ENCODE data around the gene FGF14.
A peak's percentile ranks its signal among the peaks of the same experiment; 100 is the strongest.

FGF14 gene

GRCh38 chr13:102041544-102041943 is 360.3 kb downstream of the FGF14 start:
- no peak for DNase-seq

- DNase-seq = no peak
Measured at GRCh38 chr13:102040812-102041211, 361.0 kb downstream of the FGF14 start.

DNA sequence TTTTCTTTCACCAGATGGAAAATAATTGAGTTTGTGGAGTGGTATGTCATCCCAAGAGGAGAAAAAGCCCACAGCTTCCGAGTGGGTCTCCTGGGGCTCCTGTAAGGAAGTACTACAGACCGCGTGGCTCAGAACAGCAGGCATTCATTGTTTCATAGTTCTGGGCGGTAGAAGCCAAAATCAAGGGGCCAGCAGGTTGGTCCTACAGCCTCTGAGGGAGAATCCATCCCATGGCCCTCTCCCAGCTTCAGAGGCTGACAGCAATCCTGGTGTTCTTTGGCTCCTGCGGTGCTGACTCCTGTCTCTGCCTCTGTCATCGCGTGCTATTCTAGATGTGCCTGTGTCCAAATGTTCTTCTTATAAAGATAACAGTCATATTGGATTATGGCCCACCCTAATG is 362.6 kb downstream of the FGF14 start:
- no peak for DNase-seq

DNA sequence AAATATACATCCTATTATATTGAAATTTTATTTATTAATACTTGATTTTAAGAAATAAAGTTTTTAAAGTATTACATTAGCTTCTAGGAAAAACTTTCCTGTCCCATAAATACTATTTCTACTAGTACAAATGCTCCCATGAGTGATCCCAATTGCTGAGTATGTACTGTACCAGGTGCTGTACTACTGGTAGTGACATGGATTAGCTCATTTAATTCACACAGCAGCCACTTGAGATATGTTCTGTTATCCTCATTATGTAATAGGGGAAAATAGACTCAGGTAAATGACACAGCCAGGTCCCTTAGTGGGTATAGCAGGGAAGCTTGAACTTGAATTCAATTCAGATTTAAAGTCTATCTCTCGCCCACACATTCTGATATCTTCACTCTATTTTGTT is 363.1 kb downstream of the FGF14 start:
- DNase-seq = no peak

DNA sequence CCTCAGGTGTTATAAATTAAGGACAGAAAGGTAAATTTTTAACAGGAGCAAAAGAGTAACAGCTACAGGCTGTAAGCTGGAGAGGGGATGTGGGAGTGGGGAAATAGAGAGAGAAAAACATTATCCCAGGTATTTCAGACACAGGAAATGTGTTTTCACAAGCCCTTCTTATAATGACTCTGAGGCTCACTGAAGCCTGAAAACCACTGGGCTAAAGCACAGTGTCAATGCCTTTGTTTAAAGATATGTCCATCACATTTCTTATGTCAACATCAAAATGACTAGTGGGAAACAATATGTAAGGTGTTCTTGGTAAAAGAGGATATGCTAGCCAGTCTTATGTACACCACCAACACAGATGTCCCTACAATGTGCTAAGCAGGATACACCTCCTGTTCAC is 365.9 kb downstream of the FGF14 start:
- DNase-seq = no peak

- peak in 1 of 51 donors; percentile 37 for DNase-seq
Measured at GRCh38 chr13:102033857-102034331, 368.0 kb downstream of the FGF14 start.

GRCh38 chr13:102033386-102033785 is 368.5 kb downstream of the FGF14 start:
- DNase-seq = peak in 1 of 51 donors; percentile 37

- DNase-seq = no peak
Measured at GRCh38 chr13:102028868-102029267, 373.0 kb downstream of the FGF14 start.

DNA sequence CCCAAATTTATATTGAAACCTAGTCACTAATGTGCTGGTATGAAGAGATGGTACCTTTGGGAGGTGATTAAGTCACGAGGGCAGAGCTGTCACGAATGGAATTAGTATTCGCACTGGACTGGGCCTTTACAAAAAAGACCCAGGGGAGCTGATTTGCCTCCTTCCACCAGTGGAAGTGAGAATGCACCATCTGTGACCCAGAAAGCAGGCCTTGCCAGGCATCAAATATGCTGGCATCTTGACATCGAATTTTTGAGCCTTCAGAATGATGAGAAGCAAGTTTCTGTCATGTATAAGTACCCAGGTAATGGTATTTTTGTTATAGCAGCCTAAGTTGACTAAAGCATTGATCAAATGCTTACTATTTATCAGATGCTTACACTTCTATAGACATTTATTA is 373.6 kb downstream of the FGF14 start:
- DNase-seq = no peak

DNA sequence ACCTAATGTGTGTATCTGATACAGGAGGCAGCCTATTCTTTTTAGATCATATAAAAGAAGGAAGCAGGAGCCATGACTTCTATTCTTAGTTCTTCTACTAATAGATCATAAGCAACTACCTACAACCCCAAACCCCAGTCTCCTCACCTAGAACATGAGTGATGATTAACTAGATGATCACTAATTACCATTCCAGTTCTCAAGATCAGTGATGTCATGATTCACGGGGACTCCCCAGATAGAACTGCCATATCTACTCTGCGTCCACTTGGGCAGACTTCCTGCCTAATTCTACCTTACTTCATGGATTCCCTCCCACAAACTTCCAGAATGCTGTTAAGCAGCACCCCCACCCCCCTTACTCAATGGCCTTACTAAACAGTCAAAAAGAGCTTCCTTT is 380.1 kb downstream of the FGF14 start:
- DNase-seq = no peak

DNA sequence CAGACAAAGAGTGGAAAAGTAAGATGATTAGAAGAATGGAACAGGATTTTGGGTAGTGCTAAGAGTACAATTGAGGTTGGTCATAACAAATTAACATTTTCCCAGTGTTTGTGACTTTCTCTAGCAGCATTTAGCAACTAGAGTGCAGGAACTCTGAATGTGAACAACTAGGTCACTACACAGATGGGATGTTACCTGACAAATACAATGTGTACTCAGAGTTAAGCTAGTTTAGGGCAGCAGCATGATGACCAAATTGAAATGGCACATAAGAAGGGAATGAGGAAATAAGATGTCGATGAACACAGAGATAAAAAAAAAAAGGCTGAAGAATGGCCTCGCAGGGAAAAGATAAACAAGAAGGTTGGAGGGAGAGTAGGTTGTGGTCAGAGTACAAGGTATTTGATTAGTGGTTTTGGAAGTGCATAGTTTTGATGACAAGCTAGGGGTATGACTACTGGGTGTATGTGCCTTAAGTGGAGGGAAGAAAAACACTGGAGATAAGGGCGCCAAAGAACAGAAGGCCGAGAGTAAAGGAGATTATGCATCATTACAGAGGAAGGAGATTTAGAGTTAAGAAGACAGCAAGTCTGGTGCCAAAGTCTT is 381.1 kb downstream of the FGF14 start:
- no peak for DNase-seq

- DNase-seq = no peak
Measured at GRCh38 chr13:102018716-102019115, 383.1 kb downstream of the FGF14 start.

GRCh38 chr13:102017248-102017647 is 384.6 kb downstream of the FGF14 start:
- no peak for DNase-seq

GRCh38 chr13:102012299-102013293 is 389.3 kb downstream of the FGF14 start:
- no peak for DNase-seq

DNA sequence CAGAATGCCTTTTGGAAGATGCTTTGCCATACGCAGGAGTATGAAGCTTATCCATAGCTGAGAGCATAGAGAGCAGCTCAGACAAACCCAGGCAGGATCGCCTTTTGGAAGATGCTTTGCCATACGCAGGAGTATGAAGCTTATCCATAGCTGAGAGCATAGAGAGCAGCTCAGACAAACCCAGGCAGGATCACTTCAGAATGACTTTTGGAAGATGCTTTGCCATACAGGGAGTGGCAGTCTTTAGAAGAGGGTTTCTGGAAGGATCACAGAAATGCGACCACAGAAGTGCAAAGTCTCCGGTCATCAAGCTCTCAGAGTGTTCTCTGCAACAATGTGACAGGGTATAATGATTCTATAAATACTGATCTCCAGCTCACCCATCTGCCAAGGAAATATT is 390.4 kb downstream of the FGF14 start:
- DNase-seq = peak in 1 of 51 donors; percentile 41

DNA sequence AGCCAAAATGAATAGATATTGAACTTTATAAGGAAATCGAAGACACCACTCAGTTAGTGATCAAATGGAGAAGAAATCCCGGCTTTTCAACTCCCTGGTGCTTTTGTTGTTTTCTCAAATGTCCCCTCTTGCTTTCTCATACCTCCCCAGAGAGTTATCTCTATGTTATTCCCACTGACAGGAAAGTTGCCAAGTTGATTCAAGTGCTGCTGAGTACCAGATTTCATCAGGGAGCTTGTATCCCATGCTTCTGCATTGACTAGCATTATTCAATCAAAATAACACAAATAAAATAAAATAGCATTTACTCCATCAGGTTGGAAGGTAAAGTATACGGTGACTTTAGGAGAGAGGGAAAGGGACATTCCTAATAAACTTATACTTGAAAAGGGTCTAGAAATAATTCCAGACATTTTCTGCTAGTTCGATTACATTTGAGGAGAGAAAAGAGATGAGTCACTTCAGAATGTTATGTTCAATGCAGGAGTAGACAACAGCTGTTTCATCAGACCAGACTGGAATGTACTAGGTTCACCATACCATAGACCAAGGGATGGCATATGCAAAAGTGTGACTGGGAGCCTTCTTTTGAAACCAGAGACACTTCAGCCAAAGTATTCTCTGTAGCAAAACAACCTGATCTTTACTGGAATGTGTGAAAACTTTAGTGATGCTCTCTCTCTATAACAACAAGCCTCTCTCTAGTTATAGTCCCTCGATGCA is 397.8 kb downstream of the FGF14 start:
- DNase-seq = no peak

GRCh38 chr13:102002287-102002686 is 399.6 kb downstream of the FGF14 start:
- DNase-seq = no peak

DNA sequence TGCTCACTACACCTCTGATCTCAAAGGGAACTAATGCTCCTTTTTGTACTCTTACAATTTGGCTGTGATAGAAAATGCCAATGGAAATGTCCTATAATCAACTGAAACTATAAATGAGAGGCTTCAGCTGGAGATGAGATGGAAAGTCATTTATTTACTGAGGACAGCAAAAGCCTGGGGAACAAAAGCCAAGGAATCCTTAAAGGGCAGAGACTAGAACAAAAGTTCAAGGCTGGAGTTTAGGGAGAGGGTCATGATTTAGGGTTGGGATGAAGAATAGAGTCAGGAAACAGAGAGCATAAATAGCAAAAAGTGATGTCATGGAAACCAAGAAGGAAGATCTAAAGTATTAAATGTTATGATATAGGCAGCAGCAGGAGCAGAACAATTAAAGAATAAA is 401.1 kb downstream of the FGF14 start:
- no peak for DNase-seq

DNA sequence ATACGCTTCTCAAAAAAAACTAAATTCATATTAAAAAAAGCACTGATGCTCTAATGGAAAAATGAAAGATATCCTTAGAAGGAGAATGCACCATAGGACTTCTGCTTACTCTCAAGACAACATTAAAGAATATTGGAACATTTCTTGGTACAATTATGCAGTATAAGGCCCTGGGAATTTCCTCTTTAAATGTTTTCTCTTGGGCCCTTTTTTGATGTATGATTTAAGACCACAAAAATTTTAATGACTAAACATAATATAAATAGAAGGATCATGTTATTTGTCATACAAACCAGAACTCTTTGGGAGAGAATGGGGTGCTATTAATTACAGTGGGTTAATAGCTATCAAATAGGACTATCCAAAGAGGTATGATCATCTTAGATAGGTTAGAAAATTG is 403.7 kb downstream of the FGF14 start:
- no peak for DNase-seq

- DNase-seq = peak in 2 of 51 donors; percentile 9 to 10
Measured at GRCh38 chr13:101996954-101997353, 404.9 kb downstream of the FGF14 start.

GRCh38 chr13:101989798-101990350 is 412.0 kb downstream of the FGF14 start:
- DNase-seq = no peak

GRCh38 chr13:101988140-101988539 is 413.7 kb downstream of the FGF14 start:
- DNase-seq = no peak
